OCI-LY3 (cell line): ENCODE measurements around the gene CTDSPL.

Source experiments
- CTCF ChIP-seq: fragments of 200-600, 300-600 bp; sonication (generic); IDR thresholded peaks from 2 replicates; pipeline ENCODE4 v1.5.1; 2014; ENCODE audit warnings: antibody characterized with exemption, low read length, low read depth
- EZH2phosphoT487 ChIP-seq: fragments of 200-600 bp; shearing (Covaris generic); IDR thresholded peaks from 2 replicates; pipeline ENCODE4 v1.6.1; 2018; ENCODE audit warnings: antibody characterized with exemption, mixed run types, low read depth

- TF ChIP-seq CTCF = no peak
- TF ChIP-seq EZH2phosphoT487 = no peak
Observed at GRCh38 chr3:37992271-37993066, 130.8 kb downstream of the CTDSPL start.
